ENCODE data around the gene ARL4A. TPM values are rescaled to one million over a fixed set of nuclear protein-coding genes. Genes with fewer than 3 reads are reported as not detected.

Gene ARL4A
- total and polyA plus RNA-seq, 2 of the 13 experiments (the other 11 are each of a cell fraction or from before 2014, with no cell fraction given), result 10.8 to 25.6 TPM

DNA sequence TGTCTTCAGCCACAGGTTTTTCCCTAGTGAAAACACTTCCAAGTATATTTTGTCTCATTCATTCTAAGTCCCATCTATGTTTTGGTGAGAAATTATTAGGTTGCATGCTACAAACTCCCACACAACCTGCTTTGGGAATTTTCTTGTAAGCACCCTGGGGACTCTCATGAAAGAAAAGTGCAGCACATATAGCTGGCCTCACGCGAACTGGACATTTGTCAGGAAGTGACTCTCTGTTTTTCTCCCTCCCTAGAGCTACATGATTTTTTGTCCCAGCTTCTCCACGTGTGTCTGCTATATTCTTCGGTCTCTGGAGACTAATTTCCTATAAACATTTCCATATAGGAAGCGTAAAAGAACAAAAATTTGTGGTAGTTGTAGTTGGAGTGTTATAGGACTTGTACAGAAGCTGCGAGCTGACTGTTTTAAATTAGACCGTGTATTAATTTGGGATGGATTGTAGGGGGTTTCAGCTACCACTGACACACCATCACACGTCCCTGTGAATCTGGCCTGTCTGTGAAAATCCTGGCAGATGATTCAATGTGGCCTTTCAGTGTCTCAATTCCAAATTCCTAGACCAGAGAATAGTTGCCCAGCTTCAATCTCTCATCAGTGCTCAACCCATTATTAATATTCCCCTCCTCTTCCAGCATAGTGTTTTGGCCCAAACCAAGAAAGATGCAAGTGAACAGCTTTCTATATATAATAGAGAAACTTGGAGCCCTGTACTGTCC, 40.2 kb downstream of the ARL4A start:
- no peak for FAIRE-seq
- Histone ChIP-seq H3K4me2 (ENCODE audit: low read depth, low read length) (no peak overlapping the region), H3K27ac (ENCODE audit: extremely low read length, insufficient read depth, low read length) (no peak overlapping the region)
- no peak for TF ChIP-seq ZNF841 (CRISPR knock-in tag; IDR thresholded peaks at IDR 0.05; ENCODE audit: borderline replicate concordance)
- TF ChIP-seq ZFY (CRISPR knock-in tag; IDR thresholded peaks at IDR 0.05), result no peak
- no peak for TF ChIP-seq ETV6 (CRISPR knock-in tag; conservative IDR thresholded peaks at IDR 0.05)
- no peak for TF ChIP-seq NCOA5 (CRISPR knock-in tag; IDR thresholded peaks at IDR 0.05)
- no peak for TF ChIP-seq NR2C2 (CRISPR knock-in tag; IDR thresholded peaks at IDR 0.05; ENCODE audit: borderline replicate concordance)
- no peak for TF ChIP-seq ARNTL (CRISPR knock-in tag; IDR thresholded peaks at IDR 0.05)
- TF ChIP-seq HDAC6 (IDR thresholded peaks at IDR 0.05; ENCODE audit: low read depth, low read length), result no peak
- TF ChIP-seq, protein P1, sequence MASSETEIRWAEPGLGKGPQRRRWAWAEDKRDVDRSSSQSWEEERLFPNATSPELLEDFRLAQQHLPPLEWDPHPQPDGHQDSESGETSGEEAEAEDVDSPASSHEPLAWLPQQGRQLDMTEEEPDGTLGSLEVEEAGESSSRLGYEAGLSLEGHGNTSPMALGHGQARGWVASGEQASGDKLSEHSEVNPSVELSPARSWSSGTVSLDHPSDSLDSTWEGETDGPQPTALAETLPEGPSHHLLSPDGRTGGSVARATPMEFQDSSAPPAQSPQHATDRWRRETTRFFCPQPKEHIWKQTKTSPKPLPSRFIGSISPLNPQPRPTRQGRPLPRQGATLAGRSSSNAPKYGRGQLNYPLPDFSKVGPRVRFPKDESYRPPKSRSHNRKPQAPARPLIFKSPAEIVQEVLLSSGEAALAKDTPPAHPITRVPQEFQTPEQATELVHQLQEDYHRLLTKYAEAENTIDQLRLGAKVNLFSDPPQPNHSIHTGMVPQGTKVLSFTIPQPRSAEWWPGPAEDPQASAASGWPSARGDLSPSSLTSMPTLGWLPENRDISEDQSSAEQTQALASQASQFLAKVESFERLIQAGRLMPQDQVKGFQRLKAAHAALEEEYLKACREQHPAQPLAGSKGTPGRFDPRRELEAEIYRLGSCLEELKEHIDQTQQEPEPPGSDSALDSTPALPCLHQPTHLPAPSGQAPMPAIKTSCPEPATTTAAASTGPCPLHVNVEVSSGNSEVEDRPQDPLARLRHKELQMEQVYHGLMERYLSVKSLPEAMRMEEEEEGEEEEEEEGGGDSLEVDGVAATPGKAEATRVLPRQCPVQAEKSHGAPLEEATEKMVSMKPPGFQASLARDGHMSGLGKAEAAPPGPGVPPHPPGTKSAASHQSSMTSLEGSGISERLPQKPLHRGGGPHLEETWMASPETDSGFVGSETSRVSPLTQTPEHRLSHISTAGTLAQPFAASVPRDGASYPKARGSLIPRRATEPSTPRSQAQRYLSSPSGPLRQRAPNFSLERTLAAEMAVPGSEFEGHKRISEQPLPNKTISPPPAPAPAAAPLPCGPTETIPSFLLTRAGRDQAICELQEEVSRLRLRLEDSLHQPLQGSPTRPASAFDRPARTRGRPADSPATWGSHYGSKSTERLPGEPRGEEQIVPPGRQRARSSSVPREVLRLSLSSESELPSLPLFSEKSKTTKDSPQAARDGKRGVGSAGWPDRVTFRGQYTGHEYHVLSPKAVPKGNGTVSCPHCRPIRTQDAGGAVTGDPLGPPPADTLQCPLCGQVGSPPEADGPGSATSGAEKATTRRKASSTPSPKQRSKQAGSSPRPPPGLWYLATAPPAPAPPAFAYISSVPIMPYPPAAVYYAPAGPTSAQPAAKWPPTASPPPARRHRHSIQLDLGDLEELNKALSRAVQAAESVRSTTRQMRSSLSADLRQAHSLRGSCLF (CRISPR knock-in tag; IDR thresholded peaks at IDR 0.05; ENCODE audit: borderline replicate concordance), result no peak
- no peak for TF ChIP-seq KLF16 (CRISPR knock-in tag; IDR thresholded peaks at IDR 0.05)
- TF ChIP-seq MLX (CRISPR knock-in tag; IDR thresholded peaks at IDR 0.05), result no peak
- TF ChIP-seq, protein P2, sequence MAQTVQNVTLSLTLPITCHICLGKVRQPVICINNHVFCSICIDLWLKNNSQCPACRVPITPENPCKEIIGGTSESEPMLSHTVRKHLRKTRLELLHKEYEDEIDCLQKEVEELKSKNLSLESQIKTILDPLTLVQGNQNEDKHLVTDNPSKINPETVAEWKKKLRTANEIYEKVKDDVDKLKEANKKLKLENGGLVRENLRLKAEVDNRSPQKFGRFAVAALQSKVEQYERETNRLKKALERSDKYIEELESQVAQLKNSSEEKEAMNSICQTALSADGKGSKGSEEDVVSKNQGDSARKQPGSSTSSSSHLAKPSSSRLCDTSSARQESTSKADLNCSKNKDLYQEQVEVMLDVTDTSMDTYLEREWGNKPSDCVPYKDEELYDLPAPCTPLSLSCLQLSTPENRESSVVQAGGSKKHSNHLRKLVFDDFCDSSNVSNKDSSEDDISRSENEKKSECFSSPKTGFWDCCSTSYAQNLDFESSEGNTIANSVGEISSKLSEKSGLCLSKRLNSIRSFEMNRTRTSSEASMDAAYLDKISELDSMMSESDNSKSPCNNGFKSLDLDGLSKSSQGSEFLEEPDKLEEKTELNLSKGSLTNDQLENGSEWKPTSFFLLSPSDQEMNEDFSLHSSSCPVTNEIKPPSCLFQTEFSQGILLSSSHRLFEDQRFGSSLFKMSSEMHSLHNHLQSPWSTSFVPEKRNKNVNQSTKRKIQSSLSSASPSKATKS (CRISPR knock-in tag; IDR thresholded peaks at IDR 0.05), result no peak
- no peak for TF ChIP-seq NFE2L1 (CRISPR knock-in tag; IDR thresholded peaks at IDR 0.05; ENCODE audit: borderline replicate concordance)
- no peak for TF ChIP-seq ZBTB34 (CRISPR knock-in tag; IDR thresholded peaks at IDR 0.05)
- TF ChIP-seq ZNF672 (CRISPR knock-in tag; IDR thresholded peaks at IDR 0.05), result no peak

More for the DNA sequence above, 40.2 kb downstream of the ARL4A start:
- intact Hi-C loops (cut with micrococcal nuclease; ENCODE audit: unreplicated experiment) (no loop called here), in situ Hi-C loops (cut with HindIII; ENCODE audit: extremely low pct_ligation_motif_present, low pct_unique_long_range_greater_than_20kb) (no loop called here)
- no TSS peak for BruUV-seq (replicated peaks)
- Histone ChIP-seq H3K4me3 (replicated peaks in 1 of 3; ENCODE audit: insufficient read depth in 1 of 3, low read depth in 2 of 3, low read length in 3 of 3) (no peak overlapping the region), H3K79me2 (ENCODE audit: insufficient read depth, low read length) (no peaks in the 10 kb centered on the region), H2AFZ (ENCODE audit: low read length) (no peak overlapping the region), H3K36me3 (replicated peaks in 1 of 2; ENCODE audit: control insufficient read depth in 1 of 2, insufficient read depth in 2 of 2, low read length in 2 of 2) (no peaks in the 10 kb centered on the region), H3K4me1 (ENCODE audit: insufficient read depth, low read length) (0 out of 2 replicates have a peak, but pooled peaks cover 5% of the 10 kb centered on the region), H4K20me1 (ENCODE audit: insufficient read depth, low read length) (no peaks in the 10 kb centered on the region), H3K9ac (ENCODE audit: insufficient read depth, low read depth, low read length) (no peak overlapping the region), H3K27me3 (ENCODE audit: control insufficient read depth in 1 of 2, insufficient read depth in 2 of 2, low read length in 2 of 2) (no peaks in the 10 kb centered on the region), H3K9me3 (ENCODE audit: low read length) (no peaks in the 10 kb centered on the region)
- ChIA-PET POLR2A (no interaction called here), CTCF (ENCODE audit: low intra/inter-chr PET ratio, low total read pairs) (no interaction called here)
- WGBS (ENCODE audit: low lambda C conversion rate), result 36% methylated on average over 8 of the region's 8 CpGs
- ATAC-seq (no peak), DNase-seq (ENCODE audit: low spot score) (no peak)

All from HepG2 (cell line).